Uterus (tissue), 2 donors: Measurements from ENCODE around the gene KPTN.

Experiments used
- CTCF ChIP-seq, 4 experiments: fragments of 200-600 bp in 2 of 4; fragments of 450-650 bp in 2 of 4; sonication (generic) in 2 of 4; IDR thresholded peaks; one replicate each; pipeline ENCODE4 v1.5.1; 2016 to 2019; ENCODE audit warnings: antibody characterized with exemption in 4 of 4, mild to moderate bottlenecking in 2 of 4, moderate library complexity in 1 of 4
- POLR2A ChIP-seq, 2 donors: fragments of 450-650 bp; IDR thresholded peaks; one replicate each; pipeline ENCODE4 v1.6.1; 2016; ENCODE audit warnings: antibody characterized with exemption in 2 of 2, mild to moderate bottlenecking in 1 of 2, moderate library complexity in 1 of 2

DNA sequence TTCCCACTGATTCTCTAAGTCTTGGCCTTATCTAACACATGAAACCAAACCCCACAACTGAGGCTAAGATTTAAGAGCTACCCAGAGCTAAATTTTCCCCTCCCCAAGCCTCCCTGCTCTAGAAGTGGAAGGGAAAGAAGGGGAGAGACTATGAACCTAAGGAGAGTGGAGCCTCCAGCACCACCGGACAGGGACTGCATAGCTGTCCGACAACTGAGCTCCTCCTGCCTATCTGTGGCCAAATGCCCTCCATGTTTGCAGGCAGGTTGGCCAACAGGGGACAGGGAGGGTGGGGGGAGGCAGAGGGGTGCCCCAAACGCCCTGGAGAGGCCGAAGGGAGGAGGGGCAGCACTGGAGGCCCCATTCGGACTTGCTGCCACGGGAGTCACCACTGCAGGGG lies 36.8 kb upstream of the KPTN start:
- no peak for TF ChIP-seq CTCF (IDR thresholded peaks at IDR 0.05)
- no peak for TF ChIP-seq POLR2A (IDR thresholded peaks at IDR 0.05)
